HG03521 (cell line): ENCODE data around the gene PDGFRA.
"Not testable (repeated sequence)": the region's sequence is repeated elsewhere in the genome, so short reads cannot be mapped to it uniquely, and the experiment has no call there.

Experiments used
- ATAC-seq: cut with Tn5 transposase; IDR thresholded peaks from one replicate; pipeline ENCODE4 v1.9.1; 2021; ENCODE audit warnings: mild to moderate bottlenecking, moderate library complexity; ENCODE audit not compliant: unreplicated experiment

Gene PDGFRA

GRCh38 chr4:54317690-54318089 lies 88.6 kb downstream of the PDGFRA start:
- no peak for ATAC-seq

- no peak for ATAC-seq
Observed at GRCh38 chr4:54318904-54319303, 89.8 kb downstream of the PDGFRA start.

- no peak for ATAC-seq
Observed at GRCh38 chr4:54320826-54321685, 92.0 kb downstream of the PDGFRA start.

- ATAC-seq = peak; percentile 70
Observed at GRCh38 chr4:54322818-54323417, 93.8 kb downstream of the PDGFRA start.

- ATAC-seq = no peak
Observed at GRCh38 chr4:54330896-54331295, 101.8 kb downstream of the PDGFRA start.

- ATAC-seq = no peak
Observed at GRCh38 chr4:54332542-54332941, 103.4 kb downstream of the PDGFRA start.

GRCh38 chr4:54333657-54334056 lies 104.6 kb downstream of the PDGFRA start:
- no peak for ATAC-seq

- not testable (repeated sequence) for ATAC-seq
Observed at GRCh38 chr4:54334769-54335168, 105.7 kb downstream of the PDGFRA start.

GRCh38 chr4:54337009-54337408 lies 107.9 kb downstream of the PDGFRA start:
- ATAC-seq = no peak

- ATAC-seq = not testable (repeated sequence)
Observed at GRCh38 chr4:54342067-54342466, 113.0 kb downstream of the PDGFRA start.
